22Rv1 (cell line): ENCODE results near the gene MMP21.

Experiments used
- H3K27ac ChIP-seq: fragments of 450-650 bp; 2 replicates; pipeline ENCODE4 v1.5.1; 2017
- ZFX ChIP-seq: fragments of 450-650 bp; IDR thresholded peaks from 2 replicates; pipeline ENCODE4 v1.6.1; 2017; ENCODE audit warnings: antibody characterized with exemption, borderline replicate concordance
- TF ChIP-seq, protein P1 (sequence below): fragments of 450-650 bp; IDR thresholded peaks from 2 replicates; pipeline ENCODE4 v1.5.1; 2017; ENCODE audit warnings: mild to moderate bottlenecking

MMP21 gene

DNA sequence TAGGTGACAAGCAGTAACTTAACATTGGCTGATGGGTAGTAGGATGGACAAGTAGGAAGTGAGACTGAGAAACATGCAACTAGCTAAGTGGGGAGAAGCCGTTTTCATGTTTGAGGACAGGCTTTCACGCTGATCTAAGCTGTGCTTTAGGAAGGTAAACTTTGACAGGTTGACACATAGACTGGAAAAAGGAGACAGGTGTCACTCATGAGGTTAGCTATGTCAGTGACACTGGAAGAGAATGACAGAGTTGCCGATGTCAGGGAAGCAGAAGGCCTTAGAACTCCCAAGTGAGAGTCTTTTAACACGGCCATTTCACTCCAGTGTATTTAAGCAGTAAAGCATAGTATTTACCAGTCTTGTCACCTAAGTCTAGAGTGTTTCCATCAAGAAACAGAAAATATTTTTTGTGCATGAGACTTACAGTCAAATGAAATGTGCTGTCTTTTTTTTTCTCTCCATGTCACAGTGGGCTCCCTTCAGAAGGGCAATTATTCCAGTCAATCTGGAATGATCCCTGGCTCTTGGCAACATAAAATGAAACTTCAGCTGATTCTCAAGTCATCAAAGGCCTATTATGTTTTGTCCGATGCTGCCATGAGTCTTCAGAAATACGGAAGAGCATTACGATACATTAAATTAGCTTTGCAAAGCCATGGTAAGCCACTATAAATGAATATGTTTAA lies 35.5 kb downstream of the MMP21 start:
- TF ChIP-seq, protein P1, sequence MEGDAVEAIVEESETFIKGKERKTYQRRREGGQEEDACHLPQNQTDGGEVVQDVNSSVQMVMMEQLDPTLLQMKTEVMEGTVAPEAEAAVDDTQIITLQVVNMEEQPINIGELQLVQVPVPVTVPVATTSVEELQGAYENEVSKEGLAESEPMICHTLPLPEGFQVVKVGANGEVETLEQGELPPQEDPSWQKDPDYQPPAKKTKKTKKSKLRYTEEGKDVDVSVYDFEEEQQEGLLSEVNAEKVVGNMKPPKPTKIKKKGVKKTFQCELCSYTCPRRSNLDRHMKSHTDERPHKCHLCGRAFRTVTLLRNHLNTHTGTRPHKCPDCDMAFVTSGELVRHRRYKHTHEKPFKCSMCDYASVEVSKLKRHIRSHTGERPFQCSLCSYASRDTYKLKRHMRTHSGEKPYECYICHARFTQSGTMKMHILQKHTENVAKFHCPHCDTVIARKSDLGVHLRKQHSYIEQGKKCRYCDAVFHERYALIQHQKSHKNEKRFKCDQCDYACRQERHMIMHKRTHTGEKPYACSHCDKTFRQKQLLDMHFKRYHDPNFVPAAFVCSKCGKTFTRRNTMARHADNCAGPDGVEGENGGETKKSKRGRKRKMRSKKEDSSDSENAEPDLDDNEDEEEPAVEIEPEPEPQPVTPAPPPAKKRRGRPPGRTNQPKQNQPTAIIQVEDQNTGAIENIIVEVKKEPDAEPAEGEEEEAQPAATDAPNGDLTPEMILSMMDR: no peak
- no peak for TF ChIP-seq ZFX

DNA sequence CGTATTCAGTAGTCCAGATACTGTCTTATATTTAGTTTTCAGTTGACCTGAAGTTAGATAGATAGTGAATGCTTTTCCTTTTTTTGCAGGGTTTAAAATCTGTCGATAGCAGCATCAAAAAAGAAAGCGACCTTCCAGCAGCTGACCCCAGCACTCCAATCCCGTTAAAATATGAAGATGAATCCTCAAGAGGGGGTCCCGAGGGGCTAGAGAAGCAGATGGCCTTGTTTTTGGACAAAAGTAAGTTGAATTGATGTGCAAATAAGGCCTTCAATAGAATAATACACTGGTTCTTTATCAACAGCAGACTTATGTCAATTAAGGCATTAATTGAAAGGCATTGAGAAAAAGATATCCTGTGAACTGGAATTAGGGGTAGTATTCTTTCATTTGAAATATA lies 37.4 kb downstream of the MMP21 start:
- no peak overlapping the region for H3K27ac ChIP-seq

More for the DNA sequence above, 35.5 kb downstream of the MMP21 start:
- H3K27ac ChIP-seq: no peak overlapping the region

DNA sequence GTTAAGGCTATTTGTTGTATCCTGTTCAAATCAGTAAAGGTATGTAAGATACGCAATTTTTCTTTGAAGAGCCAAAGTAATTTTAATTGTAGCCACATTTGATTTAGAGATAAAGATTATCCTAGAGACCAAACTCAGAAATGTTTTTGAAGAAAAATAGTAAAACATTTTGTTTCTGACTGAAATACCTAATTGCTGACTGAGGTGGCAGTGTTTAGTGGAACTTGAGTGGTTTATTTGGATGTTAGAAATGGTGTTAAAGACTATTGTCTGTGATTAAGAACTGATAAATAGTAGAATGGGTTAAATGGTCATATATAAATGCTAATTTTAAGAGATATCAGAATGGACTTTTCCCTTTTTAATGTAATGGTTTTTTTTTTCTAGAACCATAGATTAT lies 40.8 kb downstream of the MMP21 start:
- no peak for TF ChIP-seq ZFX
- TF ChIP-seq, protein P1: no peak

More for the DNA sequence above, 37.4 kb downstream of the MMP21 start:
- TF ChIP-seq, protein P1: no peak
- TF ChIP-seq ZFX: no peak

DNA sequence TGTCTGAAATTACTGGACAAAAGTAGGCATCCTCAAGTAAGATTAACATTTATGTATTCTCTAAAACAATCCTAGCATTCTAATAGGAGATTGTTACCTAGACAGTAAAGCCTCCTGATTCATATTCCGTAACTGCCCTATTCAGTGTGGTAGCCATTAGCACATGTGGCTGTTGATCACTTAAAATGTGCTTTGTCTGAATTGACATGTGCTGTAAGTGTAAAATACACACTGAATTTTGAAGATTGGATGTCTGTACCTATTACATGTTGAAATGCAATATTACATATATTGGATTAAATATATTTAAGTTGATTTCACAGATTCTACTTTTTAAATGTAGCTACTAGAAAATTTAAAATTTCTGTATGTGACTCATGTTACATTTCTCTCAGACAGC lies 41.5 kb downstream of the MMP21 start:
- TF ChIP-seq ZFX: no peak
- TF ChIP-seq, protein P1: no peak
- no peak overlapping the region for H3K27ac ChIP-seq

More for the DNA sequence above, 40.8 kb downstream of the MMP21 start:
- no peak overlapping the region for H3K27ac ChIP-seq

DNA sequence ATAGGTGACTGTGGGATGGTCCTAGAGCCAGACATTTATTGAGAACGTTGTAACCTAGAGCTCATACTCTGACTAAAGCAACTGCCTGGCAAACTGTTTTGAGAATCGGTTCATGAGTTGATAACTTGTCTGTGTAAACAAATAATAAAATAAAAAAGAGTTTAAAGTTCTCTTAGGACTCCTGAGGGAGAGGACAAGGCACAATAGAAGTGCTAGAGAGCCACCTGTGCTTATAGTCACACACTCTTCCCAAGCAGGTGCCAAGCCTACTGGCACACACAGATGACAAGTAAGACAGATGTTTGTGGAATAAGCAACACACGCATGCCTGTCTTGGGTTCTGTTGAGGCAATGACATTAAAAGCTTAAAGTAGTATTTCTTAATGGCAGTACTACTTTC lies 48.2 kb downstream of the MMP21 start:
- TF ChIP-seq, protein P1: no peak
- no peak for TF ChIP-seq ZFX

DNA sequence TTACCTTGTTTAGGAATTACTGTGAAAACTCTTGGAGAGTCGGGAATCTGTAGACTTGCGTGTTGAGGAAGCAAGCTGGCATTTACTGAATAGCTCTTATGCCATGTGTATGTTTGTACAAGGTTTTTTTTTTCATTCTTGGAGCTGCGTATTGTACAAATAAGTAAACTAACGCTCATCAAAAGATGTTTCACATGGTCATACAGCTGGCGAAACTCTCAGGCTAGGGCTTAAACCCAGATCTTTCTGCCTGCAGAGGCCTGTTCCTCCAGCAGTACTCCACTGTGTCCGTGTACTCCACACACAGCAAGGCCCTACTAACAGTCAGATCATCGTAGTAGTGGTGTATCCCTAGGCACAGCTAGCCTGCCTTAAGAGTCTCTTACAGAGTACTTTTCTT lies 48.7 kb downstream of the MMP21 start:
- H3K27ac ChIP-seq: no peak overlapping the region
- TF ChIP-seq, protein P1: no peak
- no peak for TF ChIP-seq ZFX

More for the DNA sequence above, 48.2 kb downstream of the MMP21 start:
- no peak overlapping the region for H3K27ac ChIP-seq

DNA sequence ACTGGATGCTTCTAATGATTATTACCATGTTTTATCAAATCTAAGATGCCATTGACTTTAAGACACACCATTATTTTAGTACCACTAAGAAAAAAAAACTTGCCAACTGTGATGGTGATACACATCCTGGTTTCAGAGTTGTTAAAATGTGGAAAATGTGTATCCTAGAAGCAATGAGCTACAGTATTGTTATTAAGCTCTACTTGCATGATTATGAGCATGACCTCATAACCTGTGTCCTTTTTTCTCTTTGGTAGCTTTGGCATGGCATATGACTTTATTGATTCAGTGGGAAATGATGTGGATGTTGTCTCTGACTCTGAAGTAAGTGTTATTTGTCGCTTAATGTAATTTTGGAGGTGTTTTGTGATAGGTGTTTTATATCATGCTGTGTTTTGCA lies 52.8 kb downstream of the MMP21 start:
- H3K27ac ChIP-seq: no peak overlapping the region
- TF ChIP-seq, protein P1: no peak
- TF ChIP-seq ZFX: no peak
